ENCODE results near the gene UNC45A. TPM values are rescaled to one million over a fixed set of nuclear protein-coding genes. Genes with fewer than 3 reads are reported as not detected.
"Not testable (repeated sequence)": the region's sequence is repeated elsewhere in the genome, so short reads cannot be mapped to it uniquely, and the experiment has no call there.

Gene UNC45A
- total RNA-seq, 4 donors from 2014 or later = 26.3 to 59.3 (median 43.9) TPM

GRCh38 chr15:90892498-90893174, 42.4 kb upstream of the UNC45A start:
- no peak overlapping the region for H3K27ac ChIP-seq
- no peak overlapping the region for H3K4me3 ChIP-seq (replicated peaks in 1 of 3)
- no peaks in the 10 kb centered on the region for H3K27me3 ChIP-seq
- no peaks in the 10 kb centered on the region for H3K9me3 ChIP-seq
- no peaks in the 10 kb centered on the region for H3K4me1 ChIP-seq
- intact Hi-C loops (cut with DNase I) = no loop called here
- 92 to 94% methylated on average over 27 to 29 of the region's 29 CpGs for WGBS, 2 donors
- no peak for DNase-seq
- TF ChIP-seq POLR2A (IDR thresholded peaks at IDR 0.05) (no peak), CTCF (IDR thresholded peaks at IDR 0.05) (no peak)
- peaks cover 59 to 66% of the 10 kb centered on the region in 2 donors for H3K36me3 ChIP-seq

GRCh38 chr15:90893175-90894090, 41.7 kb upstream of the UNC45A start:
- no peaks in the 10 kb centered on the region for H3K9me3 ChIP-seq
- no peak overlapping the region for H3K27ac ChIP-seq
- peaks cover 59 to 66% of the 10 kb centered on the region in 2 donors for H3K36me3 ChIP-seq
- DNase-seq = no peak
- no peak overlapping the region for H3K4me3 ChIP-seq (replicated peaks in 1 of 3)
- WGBS, 2 donors = 95 to 98% methylated on average over 20 of the region's 33 CpGs
- TF ChIP-seq POLR2A (IDR thresholded peaks at IDR 0.05) = no peak
- no peak for TF ChIP-seq CTCF (IDR thresholded peaks at IDR 0.05)
- no peaks in the 10 kb centered on the region for H3K4me1 ChIP-seq
- intact Hi-C loops (cut with DNase I) = no loop called here
- H3K27me3 ChIP-seq = no peaks in the 10 kb centered on the region

- Histone ChIP-seq H3K4me3 (replicated peaks in 1 of 3) (no peak overlapping the region), H3K9me3 (no peaks in the 10 kb centered on the region), H3K36me3 (peaks cover 45 to 52% of the 10 kb centered on the region in 2 donors), H3K27ac (no peak overlapping the region), H3K27me3 (no peaks in the 10 kb centered on the region), H3K4me1 (no peaks in the 10 kb centered on the region)
- WGBS, 2 donors = 73 to 89% methylated on average over 8 to 9 of the region's 10 CpGs
- TF ChIP-seq CTCF (IDR thresholded peaks at IDR 0.05) (no peak), POLR2A (IDR thresholded peaks at IDR 0.05) (no peak)
- intact Hi-C loops (cut with DNase I) = no loop called here
- no peak for DNase-seq
Observed at GRCh38 chr15:90895571-90896117, 39.4 kb upstream of the UNC45A start.

GRCh38 chr15:90897131-90897655, 37.9 kb upstream of the UNC45A start:
- intact Hi-C loops (cut with DNase I); H3K27ac ChIP-seq; DNase-seq; H3K4me3 ChIP-seq (replicated peaks in 1 of 3); H3K9me3 ChIP-seq; H3K4me1 ChIP-seq; H3K27me3 ChIP-seq: not testable (repeated sequence)
- H3K36me3 ChIP-seq = peaks cover 29 to 37% of the 10 kb centered on the region in 2 donors
- WGBS, 2 donors = 91 to 94% methylated on average over 14 of the region's 14 CpGs

GRCh38 chr15:90901175-90902039, 33.7 kb upstream of the UNC45A start:
- 65 to 66% methylated on average over 14 of the region's 14 CpGs for WGBS, 2 donors
- peaks cover 13 to 14% of the 10 kb centered on the region in 2 donors for H3K36me3 ChIP-seq
- H3K27me3 ChIP-seq = no peaks in the 10 kb centered on the region
- H3K4me3 ChIP-seq (replicated peaks in 1 of 3) = no peak overlapping the region
- H3K27ac ChIP-seq = peak overlapping the region; percentile 86 to 96 (median 90)
- no peak for DNase-seq
- H3K4me1 ChIP-seq = peaks cover 12 to 15% of the 10 kb centered on the region in 2 donors
- no peak for TF ChIP-seq POLR2A (IDR thresholded peaks at IDR 0.05)
- TF ChIP-seq CTCF (IDR thresholded peaks at IDR 0.05) = no peak
- intact Hi-C loops (cut with DNase I) = no loop called here
- H3K9me3 ChIP-seq = no peaks in the 10 kb centered on the region

Data from thyroid gland (tissue), 4 donors.